ENCODE data around the gene ABR.
"Not testable (repeated sequence)": the region's sequence is repeated elsewhere in the genome, so short reads cannot be mapped to it uniquely, and the experiment has no call there.

The ABR gene

DNA sequence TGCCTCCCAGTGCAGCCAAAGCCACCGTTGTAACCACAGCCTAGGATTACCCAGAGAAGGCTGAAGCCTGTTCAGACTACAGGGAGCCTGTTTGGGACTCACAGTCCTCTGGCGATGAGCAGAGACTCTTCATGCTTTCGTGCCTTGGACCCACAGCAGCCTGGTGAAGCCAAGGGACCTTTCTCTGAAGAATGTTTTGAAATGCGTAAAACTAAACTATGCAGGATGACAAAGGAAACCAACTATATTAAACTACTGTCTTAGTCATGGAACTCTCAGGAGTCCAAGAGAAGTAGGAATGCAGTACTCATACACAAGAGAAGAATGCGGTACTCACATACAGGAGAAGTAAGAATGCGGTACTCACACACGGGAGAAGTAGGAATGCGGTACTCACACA is 20.9 kb downstream of the ABR start:
- no peak for TF ChIP-seq POLR2A (IDR thresholded peaks at IDR 0.05; ENCODE audit: low read depth, low read length)
- FAIRE-seq, result no peak
- no peak for DNase-seq (ENCODE audit: insufficient read length, low spot score)

DNA sequence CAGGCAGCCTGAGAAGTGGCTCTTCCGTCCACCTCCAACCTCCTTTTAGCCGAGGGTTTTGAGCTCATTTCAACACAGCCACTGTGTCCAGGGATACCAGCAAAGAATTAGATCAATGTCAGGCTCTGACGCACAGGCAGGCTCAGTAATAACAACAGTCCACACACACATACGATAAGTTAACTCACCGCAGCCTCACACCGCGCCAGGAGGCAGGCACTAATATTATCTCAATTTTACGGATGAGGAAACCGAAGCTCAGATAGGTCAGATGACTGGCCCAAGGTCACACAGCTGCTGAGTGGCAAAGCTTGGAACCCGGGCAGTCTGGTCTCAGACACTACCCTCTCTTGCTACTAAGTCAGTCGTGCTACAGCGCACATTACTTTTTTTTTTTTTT is 22.9 kb downstream of the ABR start:
- FAIRE-seq, result no peak
- no peak for TF ChIP-seq POLR2A (IDR thresholded peaks at IDR 0.05; ENCODE audit: low read depth, low read length)
- no peak for DNase-seq (ENCODE audit: insufficient read length, low spot score)

DNA sequence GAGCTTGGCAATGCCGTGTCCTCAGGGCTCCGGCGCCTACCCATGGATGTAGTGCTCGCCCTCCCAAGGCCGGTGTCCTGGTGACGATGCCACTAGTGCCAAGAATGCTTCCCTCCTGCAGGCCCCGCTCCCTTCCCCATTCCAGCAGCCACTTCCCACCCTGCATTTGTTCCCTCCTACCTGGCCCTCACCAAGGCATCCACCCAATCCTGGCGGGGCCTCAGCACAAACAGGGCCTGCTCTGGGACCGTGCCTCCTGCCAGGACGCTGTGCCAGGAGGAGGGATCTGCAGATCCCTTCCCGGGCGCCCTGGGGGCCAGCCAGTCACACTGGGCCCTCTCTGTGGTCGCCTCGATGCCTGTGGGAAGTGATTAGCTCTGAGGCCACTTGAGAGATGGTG is 25.1 kb downstream of the ABR start:
- no peak for TF ChIP-seq POLR2A (IDR thresholded peaks at IDR 0.05; ENCODE audit: low read depth, low read length)
- DNase-seq (ENCODE audit: insufficient read length, low spot score), result no peak
- FAIRE-seq, result no peak

DNA sequence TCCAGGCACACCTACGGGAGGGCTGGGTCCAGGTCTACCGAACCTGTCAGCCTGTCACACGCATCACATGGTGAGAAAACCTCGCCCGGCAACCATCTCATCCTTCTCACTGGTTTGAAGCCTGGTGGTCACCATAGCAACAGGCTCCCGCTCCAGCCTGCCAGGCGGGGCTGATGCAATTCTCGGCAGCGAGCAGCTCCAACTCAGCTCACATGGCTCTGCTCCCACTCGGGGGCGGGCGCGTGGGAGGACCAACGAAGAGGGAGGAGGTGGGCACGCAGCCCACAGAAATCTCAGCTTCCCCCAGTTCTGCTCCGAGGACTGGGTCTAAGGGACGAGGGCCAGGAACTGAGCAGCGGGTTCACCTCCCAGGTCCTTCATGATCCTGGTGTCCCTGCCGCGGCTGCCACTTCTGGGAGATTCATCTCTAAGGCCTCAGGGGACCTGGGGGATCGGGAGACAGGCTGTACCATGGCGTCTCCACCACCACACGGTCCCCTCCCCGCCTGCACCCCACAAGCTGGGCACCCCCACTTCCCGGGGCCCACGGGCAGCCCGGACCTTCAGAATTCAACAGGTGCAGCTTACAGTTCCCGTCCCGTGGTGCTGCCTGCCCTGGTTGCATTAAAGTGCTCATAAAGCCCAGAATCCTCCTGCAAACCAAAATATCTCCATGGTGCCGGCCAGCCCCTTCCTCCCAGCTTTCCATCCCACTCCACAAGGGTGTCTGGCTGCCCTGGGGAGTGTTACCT is 25.8 kb downstream of the ABR start:
- FAIRE-seq (no peak), DNase-seq (ENCODE audit: insufficient read length, low spot score) (peak; percentile 71)
- no peak for TF ChIP-seq POLR2A (IDR thresholded peaks at IDR 0.05; ENCODE audit: low read depth, low read length)

DNA sequence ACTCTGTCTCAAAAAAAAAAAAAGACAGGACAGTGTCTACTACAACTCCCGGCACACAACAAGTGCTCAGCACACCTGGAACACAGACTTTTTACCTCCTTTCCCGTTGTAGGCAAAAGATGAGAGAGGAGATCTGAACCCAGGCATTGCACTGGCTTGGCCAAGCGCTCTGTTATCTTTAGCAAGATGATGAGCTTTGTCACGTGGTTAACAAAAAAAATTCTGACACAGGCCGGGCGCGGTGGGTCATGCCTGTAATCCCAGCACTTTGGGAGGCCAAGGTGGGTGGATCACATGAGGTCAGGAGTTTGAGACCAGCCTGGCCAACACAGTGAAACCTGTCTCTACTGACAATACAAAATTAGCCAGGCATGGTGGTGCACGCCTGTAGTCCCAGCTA is 27.2 kb downstream of the ABR start:
- FAIRE-seq; DNase-seq (ENCODE audit: insufficient read length, low spot score): not testable (repeated sequence)

DNA sequence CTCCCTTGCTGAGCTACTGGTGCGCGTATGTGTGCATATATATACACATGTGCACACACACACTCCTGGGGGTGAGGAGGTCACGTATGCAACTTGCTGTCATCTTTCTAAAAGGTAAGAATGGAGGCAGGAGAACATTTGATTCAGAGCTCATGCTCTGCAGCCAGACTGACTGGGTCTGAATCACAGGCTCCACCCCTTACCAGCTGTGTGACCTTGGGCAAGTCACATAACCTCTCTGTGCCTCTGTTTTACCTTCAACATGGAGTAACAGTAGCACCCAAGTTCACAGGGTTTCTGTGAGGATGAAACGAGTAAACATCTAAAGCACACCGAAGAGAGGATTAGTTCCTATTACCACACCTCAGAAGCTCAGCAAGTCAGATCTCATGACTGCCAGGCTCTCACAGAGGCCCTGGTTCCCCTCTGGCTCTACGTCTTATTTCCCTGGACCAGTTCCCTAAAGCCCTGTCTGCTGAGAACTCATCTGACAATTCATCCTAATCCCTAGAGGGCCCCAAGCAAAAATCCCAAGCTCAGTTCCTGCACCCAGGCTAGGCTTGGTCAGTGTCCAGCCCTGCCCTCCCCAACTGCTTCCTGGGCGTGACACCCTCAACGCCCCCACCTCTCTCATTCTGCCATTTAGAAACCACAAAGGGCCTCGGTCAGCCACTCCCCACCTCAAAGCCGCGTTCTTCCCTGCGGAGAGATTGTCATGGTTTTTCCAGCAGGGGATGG is 28.7 kb downstream of the ABR start:
- no peak for TF ChIP-seq POLR2A (IDR thresholded peaks at IDR 0.05; ENCODE audit: low read depth, low read length)
- DNase-seq (ENCODE audit: insufficient read length, low spot score) (no peak), FAIRE-seq (no peak)

DNA sequence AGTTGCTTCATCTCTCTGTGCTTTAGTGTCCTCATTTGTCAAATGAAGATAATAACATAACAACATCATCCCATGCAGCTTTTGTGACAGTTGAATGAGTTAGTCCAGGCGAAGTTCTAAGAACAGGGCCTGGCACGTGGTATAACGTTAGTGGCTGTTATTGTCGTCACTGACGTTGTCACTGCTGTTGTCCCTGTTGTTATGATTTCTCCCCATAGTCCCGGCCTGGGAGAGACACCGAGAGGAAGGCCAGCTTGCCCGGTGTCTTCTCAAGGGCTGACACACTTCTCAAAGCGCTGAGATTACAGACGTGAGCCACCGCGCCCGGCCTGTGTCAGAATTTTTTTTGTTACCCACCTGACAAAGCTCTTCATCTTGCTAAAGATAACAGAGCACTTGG is 29.9 kb downstream of the ABR start:
- FAIRE-seq (no peak), DNase-seq (ENCODE audit: insufficient read length, low spot score) (no peak)
- TF ChIP-seq POLR2A (IDR thresholded peaks at IDR 0.05; ENCODE audit: low read depth, low read length), result no peak

DNA sequence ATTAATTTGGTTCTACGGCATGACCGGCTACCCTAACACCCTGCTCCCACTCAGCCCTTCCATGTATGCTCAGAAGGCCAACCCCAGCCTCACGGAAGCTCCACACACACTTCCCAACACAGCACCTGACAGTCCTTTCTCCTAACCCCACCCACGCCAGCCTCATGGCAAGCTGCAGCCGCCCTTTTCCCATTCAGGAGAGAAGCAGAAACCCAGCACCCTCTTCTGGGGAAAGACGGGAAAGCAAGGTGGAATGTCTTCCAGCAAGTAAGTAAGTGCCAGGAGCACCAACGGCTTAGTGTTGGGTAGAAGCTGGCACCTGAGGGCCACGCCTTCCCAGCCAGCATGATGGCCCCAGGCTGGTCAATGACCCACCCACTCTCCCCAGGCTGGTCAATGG is 32.1 kb downstream of the ABR start:
- FAIRE-seq, result no peak
- DNase-seq (ENCODE audit: insufficient read length, low spot score), result peak; percentile 81

DNA sequence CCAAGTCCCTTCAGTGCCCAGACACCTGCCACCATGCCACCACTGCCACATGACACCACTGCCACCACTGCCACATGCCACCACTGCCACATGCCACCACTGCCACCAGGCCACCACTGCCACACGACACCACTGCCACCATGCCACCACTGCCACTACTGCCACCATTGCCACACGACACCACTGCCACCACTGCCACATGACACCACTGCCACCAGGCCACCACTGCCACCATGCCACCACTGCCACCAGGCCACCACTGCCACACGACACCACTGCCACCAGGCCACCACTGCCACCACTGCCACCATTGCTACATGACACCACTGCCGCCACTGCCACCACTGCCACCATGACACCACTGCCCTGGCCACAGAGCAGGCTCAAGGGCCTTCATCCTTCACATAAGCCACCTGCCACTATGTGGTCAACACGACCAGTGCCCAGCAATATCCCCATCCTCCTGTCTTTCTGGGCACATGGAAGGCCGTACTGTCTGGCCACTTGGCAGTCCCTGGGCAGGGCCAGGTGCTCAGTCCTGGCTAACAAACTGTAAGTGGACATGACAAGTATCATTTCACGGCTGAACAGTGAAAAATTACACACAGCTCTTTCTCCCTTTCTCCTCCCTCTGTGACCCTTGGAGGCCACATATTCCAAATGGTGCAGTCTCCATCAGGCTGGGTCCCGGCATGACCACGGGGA is 33.1 kb downstream of the ABR start:
- DNase-seq (ENCODE audit: insufficient read length, low spot score) (no peak), FAIRE-seq (no peak)
- TF ChIP-seq POLR2A (IDR thresholded peaks at IDR 0.05; ENCODE audit: low read depth, low read length), result no peak

More for the DNA sequence above, 32.1 kb downstream of the ABR start:
- TF ChIP-seq POLR2A (IDR thresholded peaks at IDR 0.05; ENCODE audit: low read depth, low read length), result no peak

DNA sequence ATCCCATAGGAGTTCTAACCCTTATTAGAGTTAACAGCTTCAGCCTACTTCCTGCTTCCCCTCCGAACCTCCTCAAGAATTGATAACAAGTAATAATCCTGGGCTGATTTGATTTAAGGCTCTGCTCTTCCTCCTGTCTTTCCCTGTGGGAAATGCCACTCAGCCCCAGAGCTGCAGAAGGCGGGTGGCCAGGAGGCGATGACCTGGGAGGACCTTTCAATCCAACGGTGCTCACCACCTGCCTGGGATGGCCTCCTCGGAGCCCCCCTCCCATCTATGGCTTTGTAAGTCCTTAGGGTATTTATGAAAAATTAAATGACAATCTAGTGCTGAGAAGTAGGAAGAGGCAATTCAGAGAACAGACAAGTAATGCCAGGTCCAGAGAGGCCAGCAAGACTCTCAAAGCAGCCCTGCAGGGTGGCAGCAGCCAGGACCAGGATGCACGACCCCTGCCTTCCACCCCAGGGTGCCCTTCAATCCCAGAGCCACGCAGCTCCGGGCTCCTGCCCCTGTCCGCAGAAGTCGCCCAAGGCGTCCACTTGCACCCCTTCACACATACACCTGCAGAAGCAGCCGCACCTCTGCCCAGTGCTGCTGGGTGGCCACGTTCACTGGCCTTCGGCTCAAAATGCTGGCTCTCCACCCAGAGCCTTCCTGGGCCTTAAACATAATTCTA is 34.3 kb downstream of the ABR start:
- no peak for FAIRE-seq
- TF ChIP-seq POLR2A (IDR thresholded peaks at IDR 0.05; ENCODE audit: low read depth, low read length), result no peak
- DNase-seq (ENCODE audit: insufficient read length, low spot score), result no peak

DNA sequence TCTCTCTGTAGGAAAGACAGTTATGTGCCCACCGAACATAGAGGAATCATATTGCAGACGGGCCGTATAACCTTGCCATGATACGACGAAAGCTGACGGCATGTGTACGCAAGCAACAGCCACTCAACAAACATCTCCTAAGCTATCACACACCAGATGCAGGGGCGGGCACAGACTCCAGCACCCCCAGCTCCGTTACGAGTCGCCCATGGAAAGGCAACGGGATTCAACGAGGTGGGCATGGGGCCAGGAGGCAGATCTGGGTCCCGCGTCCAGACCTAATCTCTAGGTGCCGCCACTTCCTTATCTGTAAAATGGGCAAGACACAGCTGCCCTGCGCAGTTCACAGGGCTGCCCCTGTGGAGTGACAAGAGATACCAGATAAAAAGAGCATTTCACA is 35.6 kb downstream of the ABR start:
- no peak for TF ChIP-seq POLR2A (IDR thresholded peaks at IDR 0.05; ENCODE audit: low read depth, low read length)
- DNase-seq (ENCODE audit: insufficient read length, low spot score), result no peak
- FAIRE-seq, result no peak

DNA sequence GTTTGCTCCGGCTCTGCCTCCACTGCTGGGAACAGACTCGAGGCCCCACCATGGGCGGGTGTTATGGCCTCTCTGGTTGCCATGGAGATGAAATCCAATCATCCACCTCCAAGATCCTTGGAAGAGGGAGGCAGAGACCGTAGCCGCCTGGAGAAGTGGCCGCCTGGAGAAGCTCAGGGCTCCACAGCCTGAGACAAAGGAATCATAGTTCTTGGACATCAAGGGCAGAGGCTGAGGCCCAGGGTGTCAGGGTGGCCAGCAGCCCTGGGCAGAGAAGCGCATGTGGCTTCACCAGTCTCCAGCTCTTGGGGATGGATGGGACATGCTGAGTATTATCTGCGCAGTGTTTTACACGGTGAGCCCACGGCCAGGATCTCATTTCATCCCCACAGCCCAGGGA is 36.2 kb downstream of the ABR start:
- no peak for DNase-seq (ENCODE audit: insufficient read length, low spot score)
- TF ChIP-seq POLR2A (IDR thresholded peaks at IDR 0.05; ENCODE audit: low read depth, low read length), result no peak

DNA sequence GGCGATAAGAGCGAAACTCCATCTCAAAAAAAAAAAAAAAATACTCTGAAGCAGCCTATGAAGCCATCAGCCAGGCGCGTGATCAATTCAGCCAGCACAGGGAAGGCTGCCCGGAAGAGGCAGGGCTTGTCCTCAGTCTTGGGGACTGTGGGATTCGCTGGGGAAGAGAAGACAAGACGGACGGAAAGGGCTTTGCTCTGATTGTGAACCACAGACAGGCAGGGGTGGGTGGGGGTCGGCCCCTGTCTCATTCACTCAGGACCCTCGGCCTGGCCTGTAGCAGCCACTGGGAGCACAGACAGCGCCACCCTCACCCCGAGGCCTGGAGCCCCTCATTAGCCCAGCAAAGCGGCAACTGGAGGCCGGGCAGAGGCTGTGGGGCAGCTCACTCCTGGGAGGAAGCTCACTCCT is 37.2 kb downstream of the ABR start:
- no peak for TF ChIP-seq POLR2A (IDR thresholded peaks at IDR 0.05; ENCODE audit: low read depth, low read length)
- FAIRE-seq (no peak), DNase-seq (ENCODE audit: insufficient read length, low spot score) (no peak)

More for the DNA sequence above, 36.2 kb downstream of the ABR start:
- FAIRE-seq, result no peak

DNA sequence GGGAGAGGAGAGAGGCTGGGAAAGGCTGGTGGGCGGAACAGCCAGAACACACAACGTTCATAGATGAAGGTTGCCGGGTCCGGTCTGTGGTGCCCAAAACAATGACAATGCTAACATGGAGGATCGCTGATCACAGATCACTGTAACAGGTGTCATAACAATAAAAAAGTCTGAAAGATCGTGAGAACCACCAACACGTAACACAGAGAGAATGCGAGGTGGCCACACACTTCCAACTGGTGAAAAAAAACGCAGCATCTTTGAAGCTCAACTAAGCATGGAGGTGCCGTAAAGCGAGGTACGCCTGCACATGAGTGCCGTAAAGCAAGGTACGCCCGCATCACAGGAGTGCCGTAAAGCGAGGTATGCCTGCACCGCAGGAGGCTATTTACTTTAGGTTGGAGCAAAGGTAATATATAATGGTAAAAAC is 42.3 kb downstream of the ABR start:
- DNase-seq (ENCODE audit: insufficient read length, low spot score), result no peak

More for the DNA sequence above, 42.3 kb downstream of the ABR start:
- no peak for FAIRE-seq
- no peak for TF ChIP-seq POLR2A (IDR thresholded peaks at IDR 0.05; ENCODE audit: low read depth, low read length)

Measured in H54 (cell line).